DOHH2 (cell line): ENCODE data around the gene DCXR.

Experiments
- H3F3A ChIP-seq: fragments of 200-600 bp; sonication (generic), shearing (Covaris generic); 2 replicates; pipeline ENCODE4 v1.6.0; 2016; ENCODE audit warnings: antibody characterized with exemption, mild to moderate bottlenecking; ENCODE audit not compliant: control insufficient read depth, insufficient read depth
- H3K27ac ChIP-seq: fragments of 200-600 bp; sonication (generic); 2 replicates; pipeline ENCODE4 v1.5.1; 2014; ENCODE audit warnings: low read depth, mild to moderate bottlenecking, low read length, moderate library complexity
- H3K27me3 ChIP-seq: fragments of 200-600 bp; sonication (generic); 2 replicates; pipeline ENCODE4 v1.6.1; 2014; ENCODE audit warnings: mild to moderate bottlenecking, low read length, mixed read lengths; ENCODE audit not compliant: control insufficient read depth
- H3K36me3 ChIP-seq: fragments of 200-600 bp; sonication (generic); 2 replicates; pipeline ENCODE4 v1.6.1; 2014; ENCODE audit warnings: mild to moderate bottlenecking, low read length, moderate library complexity, mixed read lengths; ENCODE audit not compliant: control insufficient read depth
- H3K4me1 ChIP-seq: fragments of 200-600 bp; sonication (generic); 2 replicates; pipeline ENCODE4 v1.6.1; 2014; ENCODE audit warnings: mild to moderate bottlenecking, low read length, mixed read lengths; ENCODE audit not compliant: control insufficient read depth
- H3K4me2 ChIP-seq: fragments of 200-600 bp; sonication (generic); 2 replicates; pipeline ENCODE4 v1.6.0; 2014; ENCODE audit warnings: mild to moderate bottlenecking, low read length, moderate library complexity
- H3K4me3 ChIP-seq: fragments of 200-600 bp; sonication (generic); 2 replicates; pipeline ENCODE4 v1.5.1; 2014; ENCODE audit warnings: mild to moderate bottlenecking, low read length, mixed read lengths
- H3K79me2 ChIP-seq: fragments of 200-600 bp; sonication (generic); 2 replicates; pipeline ENCODE4 v1.6.1; 2014; ENCODE audit warnings: mild to moderate bottlenecking, low read length, mixed read lengths; ENCODE audit not compliant: control insufficient read depth
- H3K9me2 ChIP-seq: fragments of 200-600 bp; sonication (generic); replicated peaks from 2 replicates; pipeline ENCODE4 v1.6.1; 2014; ENCODE audit warnings: mild to moderate bottlenecking, low read length, mixed read lengths; ENCODE audit not compliant: control insufficient read depth
- H3K9me3 ChIP-seq: fragments of 200-600 bp; sonication (generic); 2 replicates; pipeline ENCODE4 v1.6.1; 2014; ENCODE audit warnings: antibody characterized with exemption, low read length, mixed read lengths; ENCODE audit not compliant: control insufficient read depth, insufficient read depth
- H4K20me1 ChIP-seq: fragments of 200-600 bp; sonication (generic); 2 replicates; pipeline ENCODE4 v1.6.0; 2014; ENCODE audit warnings: low read depth, mild to moderate bottlenecking, antibody characterized with exemption, low read length, moderate library complexity; ENCODE audit not compliant: control insufficient read depth, insufficient read depth
- EZH2phosphoT487 ChIP-seq: fragments of 200-600 bp; sonication (generic); IDR thresholded peaks from 2 replicates; pipeline ENCODE4 v1.6.1; 2017; ENCODE audit warnings: borderline replicate concordance, mild to moderate bottlenecking, antibody characterized with exemption, low read length, moderate library complexity, mixed read lengths
- TF ChIP-seq, protein P1 (sequence below): fragments of 200-600 bp; sonication (generic); IDR thresholded peaks from one replicate; pipeline ENCODE4 v1.5.1; 2014; ENCODE audit warnings: antibody characterized with exemption, mild to moderate bottlenecking, low read depth, low read length; ENCODE audit not compliant: poor library complexity, severe bottlenecking

The DCXR gene

DNA sequence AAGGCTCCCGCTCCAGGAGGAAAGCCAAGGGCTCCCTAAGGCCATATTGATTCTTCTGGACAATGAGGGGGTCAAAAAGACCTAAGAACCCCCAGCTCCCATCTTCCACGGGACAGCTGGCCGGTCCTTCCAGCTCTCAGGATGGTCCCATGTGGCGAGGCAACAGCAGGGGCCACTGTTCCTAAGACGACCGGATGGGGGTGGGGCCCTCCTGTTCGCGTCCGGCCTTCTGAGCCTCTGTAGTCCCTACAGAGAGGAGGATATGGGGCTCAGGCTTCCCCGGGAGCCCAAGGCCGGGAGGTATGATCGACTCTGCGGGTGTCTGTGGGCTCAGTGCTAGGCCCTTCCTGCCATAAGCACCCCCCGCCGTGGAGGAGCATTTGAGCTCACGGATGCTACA is 6.0 kb upstream of the DCXR start:
- Histone ChIP-seq H3K9me2 (no peaks in the 10 kb centered on the region), H3K27me3 (no peaks in the 10 kb centered on the region), H3K4me2 (no peak overlapping the region), H3K9me3 (no peaks in the 10 kb centered on the region), H3K27ac (no peak overlapping the region), H3F3A (no peaks in the 10 kb centered on the region), H3K36me3 (no peaks in the 10 kb centered on the region), H3K4me1 (peaks cover 7% of the 10 kb centered on the region; the same call in 1 of the 2 replicates), H3K4me3 (no peak overlapping the region), H4K20me1 (no peaks in the 10 kb centered on the region), H3K79me2 (no peaks in the 10 kb centered on the region)
- TF ChIP-seq, protein P1, sequence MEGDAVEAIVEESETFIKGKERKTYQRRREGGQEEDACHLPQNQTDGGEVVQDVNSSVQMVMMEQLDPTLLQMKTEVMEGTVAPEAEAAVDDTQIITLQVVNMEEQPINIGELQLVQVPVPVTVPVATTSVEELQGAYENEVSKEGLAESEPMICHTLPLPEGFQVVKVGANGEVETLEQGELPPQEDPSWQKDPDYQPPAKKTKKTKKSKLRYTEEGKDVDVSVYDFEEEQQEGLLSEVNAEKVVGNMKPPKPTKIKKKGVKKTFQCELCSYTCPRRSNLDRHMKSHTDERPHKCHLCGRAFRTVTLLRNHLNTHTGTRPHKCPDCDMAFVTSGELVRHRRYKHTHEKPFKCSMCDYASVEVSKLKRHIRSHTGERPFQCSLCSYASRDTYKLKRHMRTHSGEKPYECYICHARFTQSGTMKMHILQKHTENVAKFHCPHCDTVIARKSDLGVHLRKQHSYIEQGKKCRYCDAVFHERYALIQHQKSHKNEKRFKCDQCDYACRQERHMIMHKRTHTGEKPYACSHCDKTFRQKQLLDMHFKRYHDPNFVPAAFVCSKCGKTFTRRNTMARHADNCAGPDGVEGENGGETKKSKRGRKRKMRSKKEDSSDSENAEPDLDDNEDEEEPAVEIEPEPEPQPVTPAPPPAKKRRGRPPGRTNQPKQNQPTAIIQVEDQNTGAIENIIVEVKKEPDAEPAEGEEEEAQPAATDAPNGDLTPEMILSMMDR, result no peak
- no peak for TF ChIP-seq EZH2phosphoT487

DNA sequence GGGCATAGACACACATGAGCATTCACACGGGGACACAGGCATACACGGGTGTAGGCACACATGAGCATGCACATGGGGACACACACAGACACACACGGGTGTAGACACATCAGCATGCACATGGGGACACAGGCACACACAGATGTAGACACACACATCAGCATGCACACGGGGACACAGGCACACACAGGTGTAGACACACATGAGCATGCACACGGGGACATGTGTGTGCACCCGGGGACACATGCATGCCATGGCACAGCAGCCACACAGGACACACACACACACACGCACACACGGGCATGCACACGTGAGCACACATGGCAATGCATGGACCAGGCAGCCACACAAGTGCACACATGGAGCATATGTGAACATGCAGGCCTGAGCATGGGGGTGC is 5.2 kb upstream of the DCXR start:
- H3K4me3 ChIP-seq, result no peak overlapping the region
- no peaks in the 10 kb centered on the region for H3K79me2 ChIP-seq
- H3F3A ChIP-seq, result no peaks in the 10 kb centered on the region
- H3K9me3 ChIP-seq, result no peaks in the 10 kb centered on the region
- TF ChIP-seq EZH2phosphoT487, result no peak
- TF ChIP-seq, protein P1, result no peak
- no peaks in the 10 kb centered on the region for H4K20me1 ChIP-seq
- no peaks in the 10 kb centered on the region for H3K27me3 ChIP-seq
- H3K9me2 ChIP-seq, result no peaks in the 10 kb centered on the region
- no peak overlapping the region for H3K27ac ChIP-seq
- H3K4me1 ChIP-seq, result peaks cover 12% of the 10 kb centered on the region
- no peaks in the 10 kb centered on the region for H3K36me3 ChIP-seq
- no peak overlapping the region for H3K4me2 ChIP-seq

DNA sequence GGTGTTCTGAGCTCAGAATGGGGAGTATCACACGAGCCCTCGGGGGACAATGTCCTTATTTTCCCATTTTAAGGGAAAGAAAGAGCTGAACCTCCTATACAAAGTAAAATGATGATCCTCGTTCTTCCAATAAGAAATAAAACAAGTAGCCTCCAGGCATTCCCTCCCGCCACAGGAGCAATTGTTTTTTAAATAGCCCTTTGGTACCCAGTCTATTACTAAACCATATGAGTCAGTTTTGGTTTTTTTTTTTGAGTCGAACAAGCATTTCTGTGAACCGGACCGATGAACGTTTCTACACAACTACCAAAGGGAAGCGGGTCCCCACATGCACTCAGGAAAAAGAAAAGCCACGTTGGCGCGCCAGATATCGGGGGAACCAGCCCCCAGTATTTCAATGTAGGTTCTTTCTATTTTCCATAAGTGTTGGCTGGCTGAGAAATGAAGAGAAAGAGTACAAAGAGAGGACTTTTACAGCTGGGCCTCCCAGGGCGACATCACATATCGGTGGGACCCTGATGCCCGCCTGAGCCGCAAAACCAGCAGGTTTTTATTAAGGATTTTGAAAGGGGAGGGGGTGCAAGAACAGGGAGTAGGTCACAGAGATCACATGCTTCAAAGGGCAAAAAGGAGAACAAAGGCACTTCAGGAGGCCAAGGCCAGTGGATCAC is 3.8 kb upstream of the DCXR start:
- Histone ChIP-seq H3K9me3 (no peaks in the 10 kb centered on the region), H3K36me3 (peaks cover 8% of the 10 kb centered on the region), H3K4me3 (no peak overlapping the region), H3F3A (no peaks in the 10 kb centered on the region), H3K79me2 (peaks cover 9% of the 10 kb centered on the region), H3K4me2 (no peak overlapping the region), H3K9me2 (no peaks in the 10 kb centered on the region), H4K20me1 (peaks cover 5% of the 10 kb centered on the region), H3K27ac (no peak overlapping the region), H3K4me1 (peaks cover 18% of the 10 kb centered on the region), H3K27me3 (no peaks in the 10 kb centered on the region)
- TF ChIP-seq, protein P1, result no peak
- TF ChIP-seq EZH2phosphoT487, result no peak
